BLaER1 treated with 17β-estradiol and CSF1 and Interleukin-3, amounts not matched to agents 10 nM and 100 nM (cell line): ENCODE measurements around the gene NOP9.

ENCODE experiments used
- H3K27ac ChIP-seq, 11 experiments: shearing (Covaris generic); formaldehyde crosslinking; 2 replicates each; pipeline ENCODE4 v1.8.1; 2022
- H3K27me3 ChIP-seq, 11 experiments: shearing (Covaris generic); formaldehyde crosslinking; 2 replicates each; pipeline ENCODE4 v1.8.1; 2022
- H3K36me3 ChIP-seq, 11 experiments: shearing (Covaris generic); formaldehyde crosslinking; 2 replicates each; pipeline ENCODE4 v1.8.1; 2022
- H3K4me1 ChIP-seq, 10 experiments: shearing (Covaris generic); formaldehyde crosslinking; 2 replicates each; pipeline ENCODE4 v1.8.1; 2022
- H3K4me2 ChIP-seq, 11 experiments: shearing (Covaris generic); formaldehyde crosslinking; 2 replicates each; pipeline ENCODE4 v1.8.1; 2022
- H3K4me3 ChIP-seq, 10 experiments: shearing (Covaris generic); formaldehyde crosslinking; 2 replicates each; pipeline ENCODE4 v1.8.1; 2022
- H3K9ac ChIP-seq, 11 experiments: shearing (Covaris generic); formaldehyde crosslinking; 2 replicates each; pipeline ENCODE4 v1.8.1; 2022
- H3K9me3 ChIP-seq, 11 experiments: shearing (Covaris generic); formaldehyde crosslinking; replicated peaks in 1 of 11; 2 replicates each; pipeline ENCODE4 v1.8.1; 2022
- H4K20me1 ChIP-seq, 11 experiments: shearing (Covaris generic); formaldehyde crosslinking; 2 replicates each; pipeline ENCODE4 v1.8.1; 2022
- Cebpa-rat ChIP-seq, 11 experiments: shearing (Covaris generic); IDR thresholded peaks; 2 replicates each; pipeline ENCODE4 v1.8.1; 2022

The NOP9 gene

GRCh38 chr14:24292118-24292807 is 7.4 kb upstream of the NOP9 start:
- Histone ChIP-seq H3K27ac (no peak overlapping the region), H3K4me1 (peaks cover 30 to 50% (median 40%) of the 10 kb centered on the region in 10 experiments), H4K20me1 (no peaks in the 10 kb centered on the region), H3K4me2 (no peak overlapping the region), H3K4me3 (no peak overlapping the region), H3K9me3 (no peaks in the 10 kb centered on the region), H3K9ac (peak overlapping the region in 1 of 11 experiments; percentile 3; a peak in 1 of 22 replicates), H3K36me3 (peaks cover 29 to 69% (median 56%) of the 10 kb centered on the region in 11 experiments; a peak in 21 of 22 replicates), H3K27me3 (no peaks in the 10 kb centered on the region)
- TF ChIP-seq Cebpa-rat (IDR thresholded peaks at IDR 0.05): no peak

GRCh38 chr14:24293525-24293924 is 6.1 kb upstream of the NOP9 start:
- Histone ChIP-seq H4K20me1 (no peaks in the 10 kb centered on the region), H3K27ac (no peak overlapping the region), H3K36me3 (peaks cover 29 to 69% (median 56%) of the 10 kb centered on the region in 11 experiments; a peak in 21 of 22 replicates), H3K27me3 (no peaks in the 10 kb centered on the region), H3K9ac (no peak overlapping the region; a peak in 2 of 22 replicates), H3K4me1 (peaks cover 31 to 51% (median 40%) of the 10 kb centered on the region in 10 experiments), H3K9me3 (no peaks in the 10 kb centered on the region), H3K4me2 (no peak overlapping the region), H3K4me3 (no peak overlapping the region)
- no peak for TF ChIP-seq Cebpa-rat (IDR thresholded peaks at IDR 0.05)

- Histone ChIP-seq H3K4me2 (peak overlapping the region; percentile 68 to 100 (median 97)), H3K4me1 (peaks cover 46 to 52% (median 51%) of the 10 kb centered on the region in 10 experiments), H4K20me1 (peaks cover 0 to 14% (median 0%) of the 10 kb centered on the region in 11 experiments; a peak in 4 of 22 replicates), H3K27me3 (no peaks in the 10 kb centered on the region), H3K36me3 (peaks cover 25 to 55% (median 39%) of the 10 kb centered on the region in 11 experiments), H3K4me3 (peak overlapping the region in 3 of 10 experiments; percentile 4 to 41 (median 21); a peak in 3 of 20 replicates), H3K9ac (peak overlapping the region; percentile 5 to 65 (median 44); a peak in 17 of 22 replicates), H3K27ac (peak overlapping the region in 10 of 11 experiments; percentile 36 to 73 (median 64); a peak in 18 of 22 replicates), H3K9me3 (no peaks in the 10 kb centered on the region)
- no peak for TF ChIP-seq Cebpa-rat (IDR thresholded peaks at IDR 0.05)
Measured at GRCh38 chr14:24296341-24297157, 3.1 kb upstream of the NOP9 start.

- H3K27me3 ChIP-seq: no peaks in the 10 kb centered on the region
- peak overlapping the region in 10 of 11 experiments; percentile 9 to 70 (median 63); a peak in 19 of 22 replicates for H3K27ac ChIP-seq
- TF ChIP-seq Cebpa-rat (IDR thresholded peaks at IDR 0.05): no peak
- H3K36me3 ChIP-seq: peaks cover 25 to 55% (median 39%) of the 10 kb centered on the region in 11 experiments
- peaks cover 53 to 59% (median 54%) of the 10 kb centered on the region in 10 experiments for H3K4me1 ChIP-seq
- peak overlapping the region; percentile 5 to 65 (median 44); a peak in 18 of 22 replicates for H3K9ac ChIP-seq
- H3K4me2 ChIP-seq: peak overlapping the region; percentile 68 to 100 (median 97)
- H3K9me3 ChIP-seq: no peaks in the 10 kb centered on the region
- peak overlapping the region in 3 of 10 experiments; percentile 4 to 41 (median 21); a peak in 4 of 20 replicates for H3K4me3 ChIP-seq
- peaks cover 0 to 21% (median 5%) of the 10 kb centered on the region in 11 experiments; a peak in 5 of 22 replicates for H4K20me1 ChIP-seq
Measured at GRCh38 chr14:24297190-24297964, 2.3 kb upstream of the NOP9 start.

- no peak for TF ChIP-seq Cebpa-rat (IDR thresholded peaks at IDR 0.05)
- Histone ChIP-seq H3K9me3 (no peaks in the 10 kb centered on the region), H3K9ac (peak overlapping the region; percentile 75 to 93 (median 85)), H3K27me3 (no peaks in the 10 kb centered on the region), H3K4me3 (peak overlapping the region; percentile 64 to 95 (median 88)), H3K27ac (peak overlapping the region; percentile 60 to 87 (median 78); a peak in 21 of 22 replicates), H3K36me3 (peaks cover 36 to 55% (median 43%) of the 10 kb centered on the region in 11 experiments), H3K4me1 (peaks cover 53 to 65% (median 55%) of the 10 kb centered on the region in 10 experiments), H3K4me2 (peak overlapping the region; percentile 81 to 100 (median 98)), H4K20me1 (peaks cover 0 to 36% (median 5%) of the 10 kb centered on the region in 11 experiments; a peak in 8 of 22 replicates)
Measured at GRCh38 chr14:24298892-24299254, 777 bp upstream of the NOP9 start.

GRCh38 chr14:24300326-24300980 is 803 bp downstream of the NOP9 start:
- peak overlapping the region in 10 of 11 experiments; percentile 65 to 87 (median 78); a peak in 21 of 22 replicates for H3K27ac ChIP-seq
- TF ChIP-seq Cebpa-rat (IDR thresholded peaks at IDR 0.05): no peak
- H4K20me1 ChIP-seq: peaks cover 0 to 49% (median 7%) of the 10 kb centered on the region in 11 experiments; a peak in 11 of 22 replicates
- no peaks in the 10 kb centered on the region for H3K9me3 ChIP-seq
- peak overlapping the region; percentile 64 to 95 (median 88) for H3K4me3 ChIP-seq
- H3K4me1 ChIP-seq: peaks cover 53 to 65% (median 55%) of the 10 kb centered on the region in 10 experiments
- no peaks in the 10 kb centered on the region for H3K27me3 ChIP-seq
- H3K36me3 ChIP-seq: peaks cover 48 to 56% (median 54%) of the 10 kb centered on the region in 11 experiments
- H3K4me2 ChIP-seq: peak overlapping the region; percentile 81 to 100 (median 97)
- H3K9ac ChIP-seq: peak overlapping the region; percentile 75 to 93 (median 85)

- no peak overlapping the region for H3K4me3 ChIP-seq
- peaks cover 30 to 49% (median 35%) of the 10 kb centered on the region in 10 experiments for H3K4me1 ChIP-seq
- peaks cover 0 to 80% (median 24%) of the 10 kb centered on the region in 11 experiments; a peak in 12 of 22 replicates for H4K20me1 ChIP-seq
- H3K9me3 ChIP-seq: no peaks in the 10 kb centered on the region
- no peaks in the 10 kb centered on the region for H3K27me3 ChIP-seq
- H3K27ac ChIP-seq: no peak overlapping the region
- no peak for TF ChIP-seq Cebpa-rat (IDR thresholded peaks at IDR 0.05)
- 0 out of 22 replicates have a peak overlapping the region, but pooled peaks of 1 of the 11 experiments have one; percentile 24 for H3K9ac ChIP-seq
- peaks cover 68 to 82% (median 78%) of the 10 kb centered on the region in 11 experiments for H3K36me3 ChIP-seq
- H3K4me2 ChIP-seq: no peak overlapping the region
Measured at GRCh38 chr14:24304019-24304387, 4.4 kb downstream of the NOP9 start.
